ENCODE results near the gene ZNF608.

The ZNF608 gene

DNA sequence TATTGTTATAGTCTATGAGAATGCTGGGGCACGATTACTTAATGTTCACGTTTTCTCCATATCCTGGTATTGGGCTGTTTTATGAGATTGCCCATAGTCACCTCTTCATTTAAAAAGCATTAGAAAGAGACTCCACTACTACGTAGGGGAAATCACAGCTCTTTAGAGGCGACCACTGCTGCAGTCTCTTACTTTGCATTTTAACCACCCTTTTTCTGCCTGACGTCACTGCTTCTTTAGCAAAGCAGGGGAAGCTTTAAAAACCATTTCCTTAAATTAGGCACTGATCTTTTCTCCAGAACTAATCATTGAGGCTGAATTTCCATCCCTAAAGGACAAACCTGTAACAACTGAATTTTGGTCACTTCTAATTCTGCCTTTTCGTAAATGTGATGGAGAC is 38.9 kb downstream of the ZNF608 start:
- Histone ChIP-seq H4K5ac (ENCODE audit: low read length) (no peak overlapping the region), H3K23ac (ENCODE audit: low read length) (no peak overlapping the region), H3K79me1 (ENCODE audit: low read length) (peaks cover 23% of the 10 kb centered on the region), H3K27me3 (ENCODE audit: insufficient read depth, low read length, poor library complexity) (no peaks in the 10 kb centered on the region), H3K18ac (ENCODE audit: low read length) (peak overlapping the region; percentile 21), H2BK5ac (ENCODE audit: low read length) (peak overlapping the region; percentile 49), H3K4me2 (ENCODE audit: low read length) (peak overlapping the region; percentile 14), H3K9ac (ENCODE audit: low read length) (peak overlapping the region; percentile 49), H2AK5ac (ENCODE audit: low read length) (peak overlapping the region; percentile 20), H3K36me3 (ENCODE audit: control insufficient read depth, insufficient read depth, low read length) (no peaks in the 10 kb centered on the region), H3K4me1 (ENCODE audit: control insufficient read depth, low read depth, low read length) (peaks cover 18% of the 10 kb centered on the region), H3K79me2 (ENCODE audit: control insufficient read depth, insufficient read depth, low read length) (peaks cover 62% of the 10 kb centered on the region), H3K56ac (ENCODE audit: low read length) (peak overlapping the region; percentile 73), H3K27ac (ENCODE audit: low read depth, low read length) (peak overlapping the region; percentile 53), H2BK120ac (ENCODE audit: low read depth, low read length) (no peak overlapping the region), H3K4ac (ENCODE audit: low read depth, low read length) (no peak overlapping the region), H2BK15ac (replicated peaks; ENCODE audit: low read depth) (no peak overlapping the region), H4K8ac (ENCODE audit: low read depth, low read length) (no peak overlapping the region), H3K4me3 (ENCODE audit: low read length) (no peak overlapping the region)
- WGBS (ENCODE audit: extremely low coverage, insufficient coverage, low lambda C conversion rate): no CpG with 5 or more reads among the region's 6 CpGs
- peak; percentile 50 for DNase-seq

DNA sequence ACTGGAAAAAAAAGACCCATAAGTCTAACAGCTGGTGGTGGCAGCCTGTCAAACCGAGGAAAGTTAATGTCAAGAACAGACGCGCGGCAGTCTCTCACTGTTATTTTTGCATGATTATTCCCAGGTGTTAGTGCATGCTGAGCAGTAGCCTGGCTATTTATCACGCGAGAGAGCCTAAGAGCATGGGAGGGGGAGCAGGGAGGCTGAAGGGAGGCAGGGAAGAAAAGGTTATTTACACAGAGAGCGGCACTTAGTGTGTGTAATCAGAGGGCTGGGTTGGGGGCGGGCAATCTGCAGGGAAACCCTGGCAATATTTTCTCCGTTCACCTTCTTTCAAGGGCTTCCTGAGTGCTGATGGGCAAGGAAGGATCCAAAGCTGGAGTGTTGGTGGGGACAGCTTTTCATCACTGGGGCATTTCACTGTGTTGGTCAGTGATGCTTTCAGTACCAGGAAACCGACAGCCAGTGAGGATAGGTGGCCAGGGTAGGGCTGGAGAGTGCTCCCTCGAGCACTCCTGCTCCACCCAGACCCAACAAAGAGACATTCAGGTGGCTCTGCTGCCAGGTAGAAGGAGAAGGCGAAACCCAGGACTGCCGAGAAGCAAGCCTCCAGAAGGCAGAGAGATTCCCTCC is 39.6 kb downstream of the ZNF608 start:
- Histone ChIP-seq H3K4me1 (ENCODE audit: control insufficient read depth, low read depth, low read length) (peaks cover 22% of the 10 kb centered on the region), H3K27me3 (ENCODE audit: insufficient read depth, low read length, poor library complexity) (no peaks in the 10 kb centered on the region), H2BK15ac (replicated peaks; ENCODE audit: low read depth) (no peak overlapping the region), H3K4me3 (ENCODE audit: low read length) (no peak overlapping the region), H3K79me2 (ENCODE audit: control insufficient read depth, insufficient read depth, low read length) (peaks cover 61% of the 10 kb centered on the region), H3K18ac (ENCODE audit: low read length) (peak overlapping the region; percentile 21), H3K27ac (ENCODE audit: low read depth, low read length) (peak overlapping the region; percentile 53), H3K9ac (ENCODE audit: low read length) (peak overlapping the region; percentile 49), H3K79me1 (ENCODE audit: low read length) (peaks cover 19% of the 10 kb centered on the region), H4K5ac (ENCODE audit: low read length) (no peak overlapping the region), H3K23ac (ENCODE audit: low read length) (no peak overlapping the region), H3K4me2 (ENCODE audit: low read length) (peak overlapping the region; percentile 14), H2AK5ac (ENCODE audit: low read length) (peak overlapping the region; percentile 20), H3K56ac (ENCODE audit: low read length) (peak overlapping the region; percentile 73), H4K8ac (ENCODE audit: low read depth, low read length) (no peak overlapping the region), H3K4ac (ENCODE audit: low read depth, low read length) (no peak overlapping the region), H3K36me3 (ENCODE audit: control insufficient read depth, insufficient read depth, low read length) (no peaks in the 10 kb centered on the region), H2BK120ac (ENCODE audit: low read depth, low read length) (no peak overlapping the region), H2BK5ac (ENCODE audit: low read length) (peak overlapping the region; percentile 49)
- WGBS (ENCODE audit: extremely low coverage, insufficient coverage, low lambda C conversion rate): no CpG with 5 or more reads among the region's 13 CpGs
- peak; percentile 88 for DNase-seq

DNA sequence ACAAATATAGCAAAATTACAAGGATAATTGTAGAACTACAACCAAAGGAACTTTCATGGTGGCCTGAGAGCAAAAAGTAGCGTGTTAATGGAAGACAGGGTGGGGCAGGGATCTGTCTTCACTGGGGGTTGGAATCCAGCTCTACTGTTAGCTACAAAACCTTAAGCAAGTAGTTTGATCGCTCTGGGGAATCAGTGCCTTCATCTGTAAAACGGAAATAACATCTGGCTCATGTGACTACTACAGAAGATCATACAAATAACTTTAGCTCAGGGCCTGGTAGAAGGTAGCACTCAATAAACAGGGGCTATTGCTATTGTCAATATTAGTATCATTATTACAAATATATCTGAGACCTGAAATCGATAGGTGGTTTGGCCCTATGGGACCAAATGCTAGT is 40.4 kb downstream of the ZNF608 start:
- Histone ChIP-seq H4K8ac (ENCODE audit: low read depth, low read length) (no peak overlapping the region), H3K36me3 (ENCODE audit: control insufficient read depth, insufficient read depth, low read length) (no peaks in the 10 kb centered on the region), H3K4ac (ENCODE audit: low read depth, low read length) (peak overlapping the region; percentile 20), H2BK5ac (ENCODE audit: low read length) (no peak overlapping the region), H2BK120ac (ENCODE audit: low read depth, low read length) (no peak overlapping the region), H3K79me2 (ENCODE audit: control insufficient read depth, insufficient read depth, low read length) (peaks cover 56% of the 10 kb centered on the region), H2BK15ac (replicated peaks; ENCODE audit: low read depth) (no peak overlapping the region), H3K9ac (ENCODE audit: low read length) (no peak overlapping the region), H2AK5ac (ENCODE audit: low read length) (no peak overlapping the region), H3K79me1 (ENCODE audit: low read length) (peaks cover 16% of the 10 kb centered on the region), H3K27ac (ENCODE audit: low read depth, low read length) (no peak overlapping the region), H3K27me3 (ENCODE audit: insufficient read depth, low read length, poor library complexity) (no peaks in the 10 kb centered on the region), H3K4me1 (ENCODE audit: control insufficient read depth, low read depth, low read length) (peaks cover 23% of the 10 kb centered on the region), H3K23ac (ENCODE audit: low read length) (no peak overlapping the region), H3K18ac (ENCODE audit: low read length) (no peak overlapping the region), H4K5ac (ENCODE audit: low read length) (no peak overlapping the region), H3K56ac (ENCODE audit: low read length) (no peak overlapping the region), H3K4me2 (ENCODE audit: low read length) (no peak overlapping the region), H3K4me3 (ENCODE audit: low read length) (no peak overlapping the region)
- DNase-seq: no peak
- no CpG with 5 or more reads among the region's 4 CpGs for WGBS (ENCODE audit: extremely low coverage, insufficient coverage, low lambda C conversion rate)

DNA sequence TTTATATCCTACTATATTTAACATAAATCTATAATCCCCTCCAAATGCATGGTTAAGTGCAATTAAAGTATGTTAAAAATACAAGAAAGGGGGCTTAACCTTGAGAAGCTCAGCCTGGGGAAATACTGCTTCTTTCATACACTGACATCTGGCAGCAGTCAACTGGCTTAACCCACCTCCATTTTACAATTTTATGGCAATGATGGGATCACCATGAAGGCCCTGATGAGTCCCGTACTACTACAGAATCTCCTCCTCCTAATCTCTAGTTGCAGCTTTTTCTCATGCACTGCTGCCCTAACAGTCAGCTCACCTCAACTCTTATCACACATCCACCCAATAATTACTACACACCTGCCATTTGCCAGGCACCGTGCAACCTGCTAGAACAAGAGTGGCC is 40.9 kb downstream of the ZNF608 start:
- no peak overlapping the region for H3K56ac ChIP-seq (ENCODE audit: low read length)
- no peak overlapping the region for H2AK5ac ChIP-seq (ENCODE audit: low read length)
- H3K23ac ChIP-seq (ENCODE audit: low read length): no peak overlapping the region
- H3K36me3 ChIP-seq (ENCODE audit: control insufficient read depth, insufficient read depth, low read length): no peaks in the 10 kb centered on the region
- no peaks in the 10 kb centered on the region for H3K27me3 ChIP-seq (ENCODE audit: insufficient read depth, low read length, poor library complexity)
- H3K18ac ChIP-seq (ENCODE audit: low read length): no peak overlapping the region
- H3K4me1 ChIP-seq (ENCODE audit: control insufficient read depth, low read depth, low read length): peaks cover 26% of the 10 kb centered on the region
- H4K5ac ChIP-seq (ENCODE audit: low read length): no peak overlapping the region
- no CpG with 5 or more reads among the region's 2 CpGs for WGBS (ENCODE audit: extremely low coverage, insufficient coverage, low lambda C conversion rate)
- H2BK15ac ChIP-seq (replicated peaks; ENCODE audit: low read depth): no peak overlapping the region
- no peak overlapping the region for H3K4me2 ChIP-seq (ENCODE audit: low read length)
- H3K9ac ChIP-seq (ENCODE audit: low read length): no peak overlapping the region
- peaks cover 16% of the 10 kb centered on the region for H3K79me1 ChIP-seq (ENCODE audit: low read length)
- no peak overlapping the region for H4K8ac ChIP-seq (ENCODE audit: low read depth, low read length)
- no peak for DNase-seq
- H3K79me2 ChIP-seq (ENCODE audit: control insufficient read depth, insufficient read depth, low read length): peaks cover 58% of the 10 kb centered on the region
- no peak overlapping the region for H2BK120ac ChIP-seq (ENCODE audit: low read depth, low read length)
- no peak overlapping the region for H3K4me3 ChIP-seq (ENCODE audit: low read length)
- H2BK5ac ChIP-seq (ENCODE audit: low read length): no peak overlapping the region
- no peak overlapping the region for H3K27ac ChIP-seq (ENCODE audit: low read depth, low read length)
- H3K4ac ChIP-seq (ENCODE audit: low read depth, low read length): peak overlapping the region; percentile 20

DNA sequence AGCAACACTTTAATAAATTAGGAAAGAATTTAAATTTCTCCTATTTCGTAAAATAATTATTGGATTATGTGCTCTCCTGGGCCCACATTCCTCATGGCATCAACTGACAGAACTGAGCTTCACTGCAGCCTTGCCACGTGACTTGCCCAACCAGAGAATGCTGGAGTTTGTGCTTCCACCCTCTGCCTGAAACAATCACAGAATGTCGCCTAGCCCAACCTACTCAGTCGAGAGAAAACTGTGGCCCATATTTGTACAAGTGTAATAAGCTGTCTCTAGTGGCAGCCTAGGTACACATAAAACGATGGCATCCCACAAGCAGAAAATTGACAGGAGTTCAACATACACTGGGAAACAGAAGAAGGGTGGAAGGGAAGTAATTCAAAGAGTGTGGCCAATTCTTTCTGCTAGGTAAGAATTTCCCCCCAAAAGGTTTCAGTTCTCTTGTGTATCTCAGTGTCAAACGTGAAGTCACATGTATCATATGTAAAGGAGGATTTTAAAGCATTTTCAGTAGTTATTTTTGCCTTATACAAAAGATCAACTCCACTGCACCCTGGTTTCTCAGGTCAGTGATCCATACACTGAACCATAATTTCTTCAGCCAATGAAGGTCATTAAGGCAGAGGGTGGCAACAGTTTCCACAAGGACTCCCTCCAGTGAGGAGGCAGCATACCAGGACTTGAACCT is 41.7 kb downstream of the ZNF608 start:
- no peaks in the 10 kb centered on the region for H3K27me3 ChIP-seq (ENCODE audit: insufficient read depth, low read length, poor library complexity)
- H3K4ac ChIP-seq (ENCODE audit: low read depth, low read length): no peak overlapping the region
- H2BK120ac ChIP-seq (ENCODE audit: low read depth, low read length): no peak overlapping the region
- no peak overlapping the region for H2BK5ac ChIP-seq (ENCODE audit: low read length)
- no peak overlapping the region for H2AK5ac ChIP-seq (ENCODE audit: low read length)
- no peaks in the 10 kb centered on the region for H3K36me3 ChIP-seq (ENCODE audit: control insufficient read depth, insufficient read depth, low read length)
- H4K5ac ChIP-seq (ENCODE audit: low read length): no peak overlapping the region
- no peak for DNase-seq
- no peak overlapping the region for H3K23ac ChIP-seq (ENCODE audit: low read length)
- peak overlapping the region; percentile 78 for H3K18ac ChIP-seq (ENCODE audit: low read length)
- H3K79me1 ChIP-seq (ENCODE audit: low read length): peaks cover 14% of the 10 kb centered on the region
- H3K4me1 ChIP-seq (ENCODE audit: control insufficient read depth, low read depth, low read length): peaks cover 29% of the 10 kb centered on the region
- H3K27ac ChIP-seq (ENCODE audit: low read depth, low read length): no peak overlapping the region
- no peak overlapping the region for H3K56ac ChIP-seq (ENCODE audit: low read length)
- H3K4me3 ChIP-seq (ENCODE audit: low read length): no peak overlapping the region
- peaks cover 57% of the 10 kb centered on the region for H3K79me2 ChIP-seq (ENCODE audit: control insufficient read depth, insufficient read depth, low read length)
- no CpG with 5 or more reads among the region's 6 CpGs for WGBS (ENCODE audit: extremely low coverage, insufficient coverage, low lambda C conversion rate)
- no peak overlapping the region for H4K8ac ChIP-seq (ENCODE audit: low read depth, low read length)
- no peak overlapping the region for H3K9ac ChIP-seq (ENCODE audit: low read length)
- no peak overlapping the region for H3K4me2 ChIP-seq (ENCODE audit: low read length)
- no peak overlapping the region for H2BK15ac ChIP-seq (replicated peaks; ENCODE audit: low read depth)

Data from mesendoderm (in vitro differentiated cells).